Breast epithelium (tissue), 3 donors: ENCODE data around the gene CTDSP1.

Source experiments
- CTCF ChIP-seq, 3 donors: fragments of 450-650 bp; IDR thresholded peaks; one replicate each; pipeline ENCODE4 v1.5.1; 2016 to 2017; ENCODE audit warnings: antibody characterized with exemption in 3 of 3, mild to moderate bottlenecking in 3 of 3, moderate library complexity in 3 of 3
- POLR2A ChIP-seq: fragments of 450-650 bp; IDR thresholded peaks from one replicate; pipeline ENCODE4 v1.6.1; 2016; ENCODE audit warnings: antibody characterized with exemption, mild to moderate bottlenecking, moderate library complexity
- POLR2AphosphoS5 ChIP-seq, 3 donors: sonication (generic); formaldehyde crosslinking; IDR thresholded peaks; one replicate each; pipeline ENCODE4 v1.6.1; 2017; ENCODE audit warnings: antibody characterized with exemption in 3 of 3

GRCh38 chr2:218418321-218418716 lies 18.7 kb downstream of the CTDSP1 start:
- TF ChIP-seq POLR2AphosphoS5 (IDR thresholded peaks at IDR 0.05) (no peak), CTCF (IDR thresholded peaks at IDR 0.05) (no peak), POLR2A (no peak)
